Hematopoietic multipotent progenitor cell treated with erythropoietin and hydrocortisone succinate and interleukin-3 and kit ligand, for 8 days (in vitro differentiated cells): Measurements from ENCODE around the gene ANP32B.
"Not testable (repeated sequence)": the region's sequence is repeated elsewhere in the genome, so short reads cannot be mapped to it uniquely, and the experiment has no call there.

ENCODE experiments used
- DNase-seq: peaks from one replicate; pipeline ENCODE4 v3.0.0-alpha.2; 2015

ANP32B gene

GRCh38 chr9:97964901-97965300 is 18.2 kb upstream of the ANP32B start:
- DNase-seq: no peak

- DNase-seq: no peak
Observed at GRCh38 chr9:97966493-97966892, 16.6 kb upstream of the ANP32B start.

GRCh38 chr9:97969014-97969413 is 14.1 kb upstream of the ANP32B start:
- no peak for DNase-seq

- no peak for DNase-seq
Observed at GRCh38 chr9:97970165-97970564, 13.0 kb upstream of the ANP32B start.

GRCh38 chr9:97972753-97973152 is 10.4 kb upstream of the ANP32B start:
- no peak for DNase-seq

GRCh38 chr9:97975376-97975775 is 7.8 kb upstream of the ANP32B start:
- DNase-seq: no peak

GRCh38 chr9:97976633-97977032 is 6.5 kb upstream of the ANP32B start:
- not testable (repeated sequence) for DNase-seq

- no peak for DNase-seq
Observed at GRCh38 chr9:97978371-97979130, 4.6 kb upstream of the ANP32B start.

GRCh38 chr9:97979788-97980478 is 3.2 kb upstream of the ANP32B start:
- DNase-seq: no peak

GRCh38 chr9:97980479-97980803 is 2.7 kb upstream of the ANP32B start:
- DNase-seq: peak; percentile 64

- peak; percentile 80 for DNase-seq
Observed at GRCh38 chr9:97980918-97981845, 2.0 kb upstream of the ANP32B start.

GRCh38 chr9:97981846-97982682 is 1.1 kb upstream of the ANP32B start:
- DNase-seq: peak; percentile 46

GRCh38 chr9:97983589-97984187 is 547 bp downstream of the ANP32B start:
- DNase-seq: peak; percentile 45

GRCh38 chr9:97984188-97985057 is 1.3 kb downstream of the ANP32B start:
- DNase-seq: peak; percentile 77

- peak; percentile 68 for DNase-seq
Observed at GRCh38 chr9:97985058-97985861, 2.1 kb downstream of the ANP32B start.

GRCh38 chr9:97987487-97987886 is 4.3 kb downstream of the ANP32B start:
- DNase-seq: no peak

- no peak for DNase-seq
Observed at GRCh38 chr9:97990259-97990658, 7.1 kb downstream of the ANP32B start.

GRCh38 chr9:97991818-97992217 is 8.7 kb downstream of the ANP32B start:
- no peak for DNase-seq

GRCh38 chr9:97992219-97992618 is 9.1 kb downstream of the ANP32B start:
- DNase-seq: no peak

- DNase-seq: no peak
Observed at GRCh38 chr9:97993000-97993399, 9.9 kb downstream of the ANP32B start.
